D721Med (cell line): ENCODE measurements around the gene LGMN.

Experiments
- DNase-seq: peaks from one replicate; pipeline ENCODE4 v3.0.0; 2011; ENCODE audit warnings: low spot score; ENCODE audit not compliant: insufficient read length
- FAIRE-seq: peaks from 2 replicates; lab custom pipeline; 2011; peaks lifted over from hg19 to GRCh38; lab: Jason Lieb, UNC
- TF ChIP-seq, protein P1 (sequence below): IDR thresholded peaks from 2 replicates; pipeline ENCODE4 v1.5.1; 2012; ENCODE audit warnings: mild to moderate bottlenecking, control low read depth; ENCODE audit not compliant: insufficient read depth; ENCODE audit errors: missing control alignments

The LGMN gene

DNA sequence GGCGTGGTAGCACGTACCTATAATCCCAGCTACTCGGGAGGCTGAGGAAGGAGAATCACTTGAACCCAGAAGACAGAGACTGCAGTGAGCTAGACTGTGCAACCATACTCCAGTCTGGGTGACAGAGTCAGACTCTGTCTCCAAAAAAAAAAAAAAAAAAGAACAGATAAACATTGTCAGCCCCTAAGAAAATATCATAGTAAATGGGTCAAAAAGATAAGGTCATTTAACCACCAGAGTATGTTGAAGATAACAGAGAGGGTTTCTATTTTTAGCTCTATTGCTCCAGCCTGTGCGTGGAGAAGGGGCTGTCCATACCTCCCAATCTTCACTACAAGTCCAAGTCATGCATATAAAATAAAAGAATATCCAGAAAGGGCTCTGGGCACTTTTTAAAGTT, 15.4 kb downstream of the LGMN start:
- TF ChIP-seq, protein P1, sequence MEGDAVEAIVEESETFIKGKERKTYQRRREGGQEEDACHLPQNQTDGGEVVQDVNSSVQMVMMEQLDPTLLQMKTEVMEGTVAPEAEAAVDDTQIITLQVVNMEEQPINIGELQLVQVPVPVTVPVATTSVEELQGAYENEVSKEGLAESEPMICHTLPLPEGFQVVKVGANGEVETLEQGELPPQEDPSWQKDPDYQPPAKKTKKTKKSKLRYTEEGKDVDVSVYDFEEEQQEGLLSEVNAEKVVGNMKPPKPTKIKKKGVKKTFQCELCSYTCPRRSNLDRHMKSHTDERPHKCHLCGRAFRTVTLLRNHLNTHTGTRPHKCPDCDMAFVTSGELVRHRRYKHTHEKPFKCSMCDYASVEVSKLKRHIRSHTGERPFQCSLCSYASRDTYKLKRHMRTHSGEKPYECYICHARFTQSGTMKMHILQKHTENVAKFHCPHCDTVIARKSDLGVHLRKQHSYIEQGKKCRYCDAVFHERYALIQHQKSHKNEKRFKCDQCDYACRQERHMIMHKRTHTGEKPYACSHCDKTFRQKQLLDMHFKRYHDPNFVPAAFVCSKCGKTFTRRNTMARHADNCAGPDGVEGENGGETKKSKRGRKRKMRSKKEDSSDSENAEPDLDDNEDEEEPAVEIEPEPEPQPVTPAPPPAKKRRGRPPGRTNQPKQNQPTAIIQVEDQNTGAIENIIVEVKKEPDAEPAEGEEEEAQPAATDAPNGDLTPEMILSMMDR, result no peak
- DNase-seq (no peak), FAIRE-seq (no peak)

DNA sequence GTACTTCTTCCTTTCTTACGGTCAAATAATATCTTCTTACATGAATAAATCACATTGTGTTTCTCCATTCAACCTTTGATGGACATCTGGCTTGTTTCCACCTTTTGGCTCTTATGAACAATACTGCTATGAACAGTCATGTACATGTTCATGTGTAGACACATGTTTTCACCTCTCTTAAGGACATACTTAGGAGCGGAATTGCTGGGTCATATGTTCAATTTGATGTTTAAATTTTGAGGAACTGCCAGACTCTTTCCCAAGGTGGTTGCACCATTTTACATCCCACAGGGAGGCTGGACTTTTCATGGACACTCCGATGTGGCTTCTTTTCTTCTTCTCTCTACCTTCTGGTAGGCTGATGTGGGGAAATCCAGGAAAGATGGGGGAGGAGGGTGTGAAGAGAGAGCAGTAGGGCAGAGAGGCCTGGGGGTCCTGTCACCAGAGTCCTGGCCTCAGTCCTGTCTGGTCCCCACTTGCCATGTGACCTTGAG, 16.8 kb downstream of the LGMN start:
- DNase-seq (no peak), FAIRE-seq (no peak)
- TF ChIP-seq, protein P1, result no peak

DNA sequence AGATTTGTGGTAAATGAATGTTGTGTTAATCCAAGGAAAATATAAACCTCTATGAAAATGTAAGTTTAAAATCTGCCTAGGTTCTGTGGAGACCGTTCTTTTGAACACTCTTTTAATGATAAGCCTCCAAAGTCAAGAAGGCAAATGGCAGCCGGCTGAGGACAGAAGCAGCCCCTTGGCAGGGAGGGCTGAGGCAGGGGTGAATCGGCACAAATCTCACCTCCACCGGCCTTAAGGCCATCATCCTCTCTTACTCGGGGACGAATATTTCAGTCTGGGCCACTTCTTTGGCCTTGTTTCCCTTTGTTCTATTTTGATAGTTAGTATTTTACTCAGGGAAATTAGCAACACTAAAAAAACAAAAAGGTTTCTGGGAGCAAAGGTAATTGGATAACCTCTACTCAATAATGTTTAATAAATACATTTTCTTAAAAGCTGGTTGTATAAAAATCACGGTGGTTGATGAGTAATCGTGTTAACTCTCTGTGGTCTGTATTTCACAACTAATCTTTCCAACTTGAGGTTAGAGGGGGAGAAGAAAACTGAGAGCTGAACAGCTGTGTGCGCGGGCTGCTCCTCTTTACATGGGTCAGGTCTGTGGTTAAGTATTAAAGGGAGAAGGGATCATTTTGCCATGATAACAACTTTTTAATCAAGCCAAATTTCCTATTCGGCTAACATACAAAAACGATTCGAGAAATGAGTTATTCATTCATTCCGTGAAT, 18.6 kb downstream of the LGMN start:
- no peak for DNase-seq
- no peak for FAIRE-seq
- TF ChIP-seq, protein P1, result no peak

DNA sequence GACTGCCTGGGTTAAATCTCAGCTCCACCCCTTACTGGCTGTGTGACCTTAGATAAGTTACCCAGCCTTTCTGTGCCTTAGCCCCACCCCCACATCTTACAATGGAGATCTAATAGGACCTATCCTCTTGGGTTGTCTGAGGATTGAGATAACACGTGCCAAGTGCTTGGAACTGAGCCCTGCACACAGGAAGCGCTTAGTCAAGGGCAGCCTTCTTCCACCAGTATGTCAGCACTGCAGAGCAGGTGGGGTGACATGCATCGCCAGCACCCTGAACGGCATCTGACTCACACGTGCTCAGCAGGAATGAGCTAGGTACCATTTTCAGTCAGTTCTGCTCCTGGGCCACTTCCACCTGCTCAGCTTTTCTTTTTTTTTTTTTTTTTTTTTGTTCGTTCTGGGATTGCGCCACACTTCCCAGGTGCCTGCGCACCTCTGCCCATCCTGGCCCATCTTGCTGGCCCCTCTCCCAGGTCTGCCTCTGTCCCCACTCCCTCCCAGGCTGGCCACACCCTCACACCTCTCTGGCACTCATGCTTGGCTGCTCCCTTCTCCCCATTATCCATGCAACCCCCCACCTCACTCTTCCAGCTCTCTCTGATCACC, 19.6 kb downstream of the LGMN start:
- FAIRE-seq (no peak), DNase-seq (no peak)
- TF ChIP-seq, protein P1, result no peak

DNA sequence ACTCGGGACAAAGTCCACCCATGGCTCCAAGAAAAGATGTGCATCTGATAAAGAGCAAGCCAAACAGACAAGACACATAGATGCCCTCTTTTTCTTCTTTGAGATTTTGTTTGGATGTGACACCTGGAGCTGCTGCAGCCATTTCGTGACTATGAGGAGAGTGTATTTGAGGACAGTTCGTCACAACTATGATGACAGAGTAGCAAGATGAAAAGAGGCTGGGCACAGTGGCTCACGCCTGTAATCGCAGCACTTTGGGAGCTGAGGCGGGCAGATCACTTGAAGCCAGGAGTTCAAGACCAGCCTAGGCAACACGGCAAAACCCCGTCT, 21.5 kb downstream of the LGMN start:
- FAIRE-seq (no peak), DNase-seq (no peak)
- TF ChIP-seq, protein P1, result no peak

DNA sequence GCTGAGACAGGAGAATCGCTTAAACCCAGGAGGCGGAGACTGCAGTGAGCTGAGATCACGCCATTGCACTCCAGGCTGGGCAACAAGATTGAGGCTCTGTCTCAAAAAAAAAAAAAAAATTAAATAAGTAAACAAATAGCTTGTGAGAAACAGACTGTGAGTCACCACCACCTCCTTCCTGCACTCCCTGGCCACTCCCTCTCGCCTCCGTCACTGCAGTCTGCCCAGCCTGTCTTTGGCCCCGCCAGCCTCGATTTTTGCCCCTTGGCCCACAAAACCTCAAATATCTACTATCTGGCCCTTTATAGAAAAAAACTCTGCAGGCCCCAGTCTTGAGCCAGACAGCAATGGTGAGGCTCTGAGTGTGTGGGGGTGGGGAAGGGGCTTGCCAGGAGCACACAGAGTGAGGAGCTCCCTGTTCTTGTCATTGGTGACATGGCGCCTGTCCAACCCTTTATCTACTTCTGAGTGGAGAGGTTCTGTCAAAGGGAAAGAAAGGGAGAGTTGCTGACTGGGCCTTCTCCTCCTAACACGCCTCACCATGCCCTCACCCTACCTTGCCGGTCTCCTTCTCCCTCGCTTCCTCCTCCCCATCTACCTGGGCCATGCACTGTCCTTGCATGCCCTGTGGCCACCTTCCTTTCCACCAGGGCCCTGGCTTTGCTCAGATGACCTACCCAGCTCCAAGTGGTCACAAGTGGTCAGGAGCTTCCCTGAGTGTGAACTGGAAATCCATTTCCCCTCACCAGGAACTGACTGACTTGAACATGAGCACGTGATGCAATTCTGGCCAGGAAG, 22.1 kb downstream of the LGMN start:
- DNase-seq (no peak), FAIRE-seq (no peak)
- TF ChIP-seq, protein P1, result no peak
